Globus pallidus (tissue), 1 donor: Measurements from ENCODE around the gene LMNB1.
"Not testable (repeated sequence)": the region's sequence is repeated elsewhere in the genome, so short reads cannot be mapped to it uniquely, and the experiment has no call there.

ENCODE experiments used
- DNase-seq: peaks from one replicate; pipeline ENCODE4 v3.0.0-alpha.2; 2015; ENCODE audit warnings: low spot score

The LMNB1 gene

GRCh38 chr5:126826619-126827215 is 49.8 kb downstream of the LMNB1 start:
- DNase-seq = no peak

- no peak for DNase-seq
Observed at GRCh38 chr5:126829098-126829497, 52.2 kb downstream of the LMNB1 start.

GRCh38 chr5:126830061-126830460 is 53.1 kb downstream of the LMNB1 start:
- DNase-seq = no peak

- no peak for DNase-seq
Observed at GRCh38 chr5:126831156-126831555, 54.2 kb downstream of the LMNB1 start.

GRCh38 chr5:126836778-126837177 is 59.8 kb downstream of the LMNB1 start:
- no peak for DNase-seq

- DNase-seq = no peak
Observed at GRCh38 chr5:126837242-126837641, 60.3 kb downstream of the LMNB1 start.

- DNase-seq = no peak
Observed at GRCh38 chr5:126837906-126838539, 61.1 kb downstream of the LMNB1 start.

- DNase-seq = not testable (repeated sequence)
Observed at GRCh38 chr5:126839407-126839806, 62.5 kb downstream of the LMNB1 start.

- not testable (repeated sequence) for DNase-seq
Observed at GRCh38 chr5:126843375-126843774, 66.4 kb downstream of the LMNB1 start.

GRCh38 chr5:126845470-126846070 is 68.6 kb downstream of the LMNB1 start:
- DNase-seq = not testable (repeated sequence)

GRCh38 chr5:126846344-126846743 is 69.4 kb downstream of the LMNB1 start:
- no peak for DNase-seq

- no peak for DNase-seq
Observed at GRCh38 chr5:126846744-126847455, 70.0 kb downstream of the LMNB1 start.

GRCh38 chr5:126847456-126847820 is 70.5 kb downstream of the LMNB1 start:
- no peak for DNase-seq

- no peak for DNase-seq
Observed at GRCh38 chr5:126847826-126848251, 70.9 kb downstream of the LMNB1 start.

GRCh38 chr5:126848253-126848652 is 71.3 kb downstream of the LMNB1 start:
- DNase-seq = no peak

GRCh38 chr5:126849101-126849678 is 72.3 kb downstream of the LMNB1 start:
- DNase-seq = no peak

GRCh38 chr5:126851501-126852011 is 74.6 kb downstream of the LMNB1 start:
- no peak for DNase-seq

GRCh38 chr5:126852091-126852571 is 75.2 kb downstream of the LMNB1 start:
- DNase-seq = no peak

GRCh38 chr5:126852841-126853271 is 75.9 kb downstream of the LMNB1 start:
- no peak for DNase-seq

GRCh38 chr5:126853541-126854307 is 76.8 kb downstream of the LMNB1 start:
- not testable (repeated sequence) for DNase-seq

- no peak for DNase-seq
Observed at GRCh38 chr5:126854526-126855110, 77.7 kb downstream of the LMNB1 start.
